Measurements from ENCODE around the gene KCNQ5.

The KCNQ5 gene

DNA sequence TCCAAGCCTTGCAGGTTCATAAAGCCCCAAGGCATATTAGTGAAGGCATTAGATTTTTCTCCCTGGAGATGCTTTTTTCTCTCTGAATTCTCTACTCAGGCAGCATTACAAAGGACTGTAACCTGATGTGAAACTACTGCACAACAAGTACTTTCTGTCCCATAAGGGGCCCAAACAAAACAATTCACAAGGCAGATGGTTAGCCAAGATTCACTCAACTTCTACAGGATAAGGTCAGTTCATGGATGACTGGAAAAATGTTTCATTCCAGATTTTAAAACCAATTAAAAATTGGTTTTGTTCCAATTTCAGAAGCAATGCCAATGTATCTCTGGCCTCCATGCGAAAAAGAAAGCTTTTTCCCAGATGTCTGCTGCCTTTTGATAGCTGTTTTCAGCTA is 421.6 kb downstream of the KCNQ5 start:
- DNase-seq (ENCODE audit: low read depth in 1 of 2, low spot score in 1 of 2): no peak

DNA sequence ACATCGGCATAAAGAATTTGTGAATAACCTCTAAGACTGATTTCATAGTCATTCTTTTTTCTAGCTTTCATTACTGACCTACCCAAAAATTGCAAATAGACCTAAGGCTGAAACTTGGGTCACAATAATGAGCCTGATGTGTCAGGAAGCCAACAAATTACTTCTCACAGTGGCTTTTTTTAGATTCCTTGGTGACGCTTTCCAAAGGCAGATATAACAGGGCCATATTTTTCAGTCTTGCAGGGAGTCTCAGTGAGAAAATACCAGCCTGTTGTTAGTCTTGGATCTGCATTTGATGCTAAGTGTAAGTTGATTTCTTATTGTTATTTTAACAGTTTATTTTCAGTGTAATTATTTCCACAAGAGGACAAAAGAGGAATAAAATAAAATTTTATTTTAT is 423.7 kb downstream of the KCNQ5 start:
- DNase-seq (ENCODE audit: low read depth in 1 of 2, low spot score in 1 of 2): no peak

DNA sequence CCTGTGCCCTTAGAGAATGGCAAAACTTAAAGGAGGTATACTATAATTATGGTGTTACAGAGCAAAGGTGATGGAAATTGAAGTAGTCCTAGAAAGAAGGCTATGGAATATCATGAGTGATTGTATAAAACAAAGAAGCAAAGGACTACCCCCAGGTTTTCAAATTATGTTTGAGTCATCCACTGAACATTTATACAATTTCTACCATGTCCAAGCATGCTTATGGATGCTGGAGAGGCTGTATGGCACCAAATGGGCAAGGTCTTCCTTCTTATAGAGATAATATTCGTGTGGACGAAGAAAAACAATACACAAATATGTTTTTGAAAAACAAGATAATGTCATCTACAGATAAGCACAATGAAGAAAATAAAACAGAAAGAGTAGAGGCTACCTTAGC is 425.9 kb downstream of the KCNQ5 start:
- DNase-seq (ENCODE audit: low read depth in 1 of 2, low spot score in 1 of 2): no peak

DNA sequence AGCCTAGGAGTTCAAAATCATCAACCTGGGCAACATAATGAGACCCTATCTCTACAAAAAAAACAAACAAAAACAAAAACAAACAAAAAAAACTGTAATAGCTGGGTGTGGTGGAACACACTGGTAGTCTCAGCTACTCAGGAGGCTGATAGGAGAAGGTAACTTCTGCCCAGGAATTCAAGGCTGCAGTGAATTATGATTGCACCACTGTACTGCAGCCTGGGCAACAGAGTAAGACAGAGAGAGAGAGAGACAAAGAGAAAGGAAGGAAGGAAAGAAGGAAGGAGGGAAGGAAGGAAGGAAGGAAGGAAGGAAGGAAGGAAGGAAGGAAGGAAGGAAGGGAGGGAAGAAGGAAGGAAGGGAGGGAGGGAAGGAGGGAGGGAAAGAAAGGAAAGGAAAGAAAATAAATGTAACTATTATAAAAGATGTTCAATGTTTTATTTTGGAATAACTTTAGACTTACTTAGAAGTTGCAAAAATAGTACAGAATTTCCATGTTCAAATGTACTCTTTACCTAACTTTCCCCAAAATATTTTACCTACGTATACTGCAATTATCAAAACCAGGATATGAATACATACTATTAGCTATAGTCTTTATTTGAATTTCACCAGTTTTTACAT is 428.2 kb downstream of the KCNQ5 start:
- DNase-seq (ENCODE audit: low read depth in 1 of 2, low spot score in 1 of 2): no peak

DNA sequence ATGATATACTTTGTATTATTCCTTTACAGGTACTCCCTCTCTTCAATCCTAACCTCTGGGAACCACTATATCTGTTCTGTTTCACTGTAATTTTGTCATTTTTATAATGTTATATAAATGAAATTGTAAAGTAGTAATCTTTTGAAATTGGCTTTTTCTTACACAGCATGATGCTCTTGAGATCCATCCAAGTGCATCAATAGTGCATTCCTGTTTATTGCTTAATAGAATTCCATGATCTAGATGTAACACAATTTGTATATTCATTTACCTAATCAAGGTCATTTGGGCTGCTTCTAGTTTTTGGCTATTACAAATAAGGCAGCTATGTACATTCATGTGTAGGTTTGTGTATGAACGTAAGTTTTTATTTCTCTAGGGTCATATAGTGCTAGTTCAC is 428.8 kb downstream of the KCNQ5 start:
- no peak for DNase-seq (ENCODE audit: low read depth in 1 of 2, low spot score in 1 of 2)

DNA sequence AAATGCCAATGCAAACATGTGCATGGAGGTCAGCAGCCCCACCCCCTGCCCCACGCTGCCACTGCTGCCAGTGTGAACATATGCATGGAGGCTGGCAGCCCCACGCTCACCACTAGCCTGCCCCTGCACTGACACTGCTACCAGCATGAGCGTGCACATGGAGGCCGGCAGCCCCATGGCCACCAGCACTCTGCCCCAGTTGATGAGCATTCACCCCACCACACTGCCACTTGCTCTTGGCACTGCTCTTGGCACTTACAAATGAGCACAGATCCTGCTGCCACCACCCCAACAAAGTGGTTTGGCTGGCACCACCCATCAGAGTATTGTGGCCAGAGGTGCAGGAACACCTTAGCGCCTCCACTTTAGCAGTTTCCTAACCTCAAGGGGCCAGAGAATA is 429.3 kb downstream of the KCNQ5 start:
- DNase-seq (ENCODE audit: low read depth in 1 of 2, low spot score in 1 of 2): no peak

DNA sequence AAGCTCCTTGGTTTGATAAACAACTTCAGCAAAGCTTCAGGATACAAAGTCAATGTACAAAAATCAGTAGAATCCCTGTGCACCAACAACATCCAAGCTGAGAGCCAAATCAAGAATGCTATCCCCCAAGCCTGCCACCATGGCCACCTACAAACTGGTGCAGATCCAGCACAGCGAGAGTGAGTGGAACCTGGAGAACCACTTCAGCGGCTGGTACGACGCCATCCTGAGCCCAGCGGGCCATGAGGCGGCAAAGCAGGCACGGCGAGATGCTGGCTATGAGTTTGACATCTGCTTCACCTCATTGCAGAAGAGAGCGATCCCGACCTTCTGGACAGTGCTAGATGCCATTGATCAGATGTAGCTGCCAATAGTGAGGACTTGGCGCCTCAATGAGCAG is 433.1 kb downstream of the KCNQ5 start:
- no peak for DNase-seq (ENCODE audit: low read depth in 1 of 2, low spot score in 1 of 2)

DNA sequence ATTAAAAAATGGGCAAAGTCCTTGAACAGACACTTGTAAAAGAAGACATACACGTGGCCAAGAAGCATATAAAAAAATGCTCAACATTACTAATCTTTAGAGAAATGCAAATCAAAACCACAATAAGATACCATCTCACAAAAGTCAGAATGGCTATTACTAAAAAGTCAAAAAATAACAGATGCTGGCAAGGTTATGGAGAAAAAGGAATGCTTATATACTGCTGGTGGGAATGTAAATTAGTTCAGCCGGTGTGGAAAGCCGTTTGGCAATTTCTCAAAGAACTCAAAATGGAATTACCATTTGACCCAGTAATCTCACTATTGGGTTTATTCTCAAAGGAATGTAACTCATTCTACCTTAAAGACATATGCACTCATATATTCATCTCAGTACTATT is 436.9 kb downstream of the KCNQ5 start:
- DNase-seq (ENCODE audit: low read depth in 1 of 2, low spot score in 1 of 2): no peak

DNA sequence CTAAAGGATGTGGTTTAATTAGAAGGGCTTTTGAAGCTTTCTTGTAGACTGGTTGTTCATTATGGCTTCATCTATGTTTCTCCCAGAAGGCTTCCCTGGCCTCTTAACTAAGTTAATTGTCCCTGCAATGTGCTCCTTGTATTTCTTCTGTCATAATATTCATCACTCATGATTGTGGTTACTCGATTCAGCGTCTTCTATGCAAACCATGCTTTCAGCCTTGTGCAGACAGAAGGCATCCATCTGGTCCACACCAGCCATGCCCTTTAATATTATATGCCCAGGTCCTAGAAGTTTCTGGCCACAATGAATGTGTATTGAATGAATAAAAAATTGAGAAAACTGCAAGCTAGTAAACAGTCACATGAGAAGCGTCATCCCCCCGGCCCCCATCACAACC is 440.3 kb downstream of the KCNQ5 start:
- no peak for DNase-seq (ENCODE audit: low read depth in 1 of 2, low spot score in 1 of 2)

DNA sequence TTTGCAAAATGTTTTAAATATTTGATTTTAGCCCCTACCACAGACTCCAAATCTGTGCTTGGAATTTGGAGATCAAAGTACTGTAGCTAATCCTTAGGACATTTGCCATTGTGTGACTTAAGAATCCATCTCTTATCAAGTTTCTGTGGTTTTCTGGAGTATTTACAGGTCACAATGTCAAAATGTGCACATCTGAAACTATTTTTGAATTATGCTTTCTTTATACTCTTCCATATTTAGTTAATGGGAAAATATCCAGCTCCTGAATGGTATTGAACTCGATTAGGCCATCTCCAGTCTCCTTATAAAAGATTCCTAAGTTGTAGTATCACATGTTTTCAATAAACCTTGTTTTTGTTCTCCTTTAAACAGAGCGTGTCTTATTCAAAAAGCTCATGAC is 441.0 kb downstream of the KCNQ5 start:
- no peak for DNase-seq (ENCODE audit: low read depth in 1 of 2, low spot score in 1 of 2)

DNA sequence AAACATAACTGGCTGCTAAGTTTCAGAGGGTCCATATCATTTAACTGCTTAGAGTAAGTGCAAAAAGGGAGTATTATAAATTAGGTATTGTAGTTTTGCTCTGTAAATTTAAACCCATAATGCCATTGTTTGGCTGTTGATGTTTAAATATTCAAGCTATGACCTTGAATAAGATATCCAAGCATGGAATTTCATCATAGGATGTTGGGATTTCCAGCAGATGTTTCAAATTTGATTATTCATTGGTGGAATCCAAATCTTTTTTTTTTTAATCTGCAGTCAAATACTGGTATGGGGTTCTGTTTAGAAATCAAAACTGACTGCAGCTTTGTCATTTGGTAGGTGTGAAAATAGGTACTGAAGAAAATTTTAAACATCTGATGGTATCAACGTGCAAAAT is 442.4 kb downstream of the KCNQ5 start:
- no peak for DNase-seq (ENCODE audit: low read depth in 1 of 2, low spot score in 1 of 2)

DNA sequence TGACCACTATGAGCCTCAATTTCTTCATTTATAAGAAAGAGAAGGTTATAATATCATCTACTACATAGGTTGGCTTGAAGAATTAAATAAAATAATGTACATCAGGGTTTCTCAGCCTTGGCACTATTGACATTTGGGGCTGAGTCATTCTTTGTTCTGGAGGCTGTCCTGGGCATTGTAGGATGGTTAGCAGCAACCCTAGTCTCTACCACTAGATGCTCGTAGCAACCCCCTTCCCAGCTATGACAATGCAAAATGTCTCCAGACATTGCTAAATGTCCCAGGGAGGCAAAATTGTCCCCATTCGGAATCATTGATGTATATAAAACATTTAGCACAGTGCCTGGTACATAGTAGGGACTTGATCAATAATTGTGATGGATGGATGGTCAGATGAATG is 451.4 kb downstream of the KCNQ5 start:
- no peak for DNase-seq (ENCODE audit: low read depth in 1 of 2, low spot score in 1 of 2)

DNA sequence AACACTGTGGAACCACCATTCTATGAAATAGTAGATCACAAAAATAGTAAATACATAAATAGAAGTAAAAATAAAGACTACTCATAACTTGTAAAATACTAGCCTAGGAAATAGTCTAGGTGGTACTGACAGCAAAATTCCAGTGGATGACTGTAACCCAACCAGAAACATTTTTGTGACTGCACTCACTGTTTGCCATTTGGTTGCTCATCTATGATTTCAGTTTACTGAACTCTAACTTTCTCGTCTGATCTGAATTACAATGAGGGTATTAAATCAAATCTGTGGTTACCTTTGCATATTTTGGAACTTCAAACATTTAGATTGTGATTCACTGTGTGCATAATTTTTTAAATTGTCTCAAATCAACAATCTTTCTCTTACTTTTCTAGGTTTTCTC is 452.3 kb downstream of the KCNQ5 start:
- no peak for DNase-seq (ENCODE audit: low read depth in 1 of 2, low spot score in 1 of 2)

DNA sequence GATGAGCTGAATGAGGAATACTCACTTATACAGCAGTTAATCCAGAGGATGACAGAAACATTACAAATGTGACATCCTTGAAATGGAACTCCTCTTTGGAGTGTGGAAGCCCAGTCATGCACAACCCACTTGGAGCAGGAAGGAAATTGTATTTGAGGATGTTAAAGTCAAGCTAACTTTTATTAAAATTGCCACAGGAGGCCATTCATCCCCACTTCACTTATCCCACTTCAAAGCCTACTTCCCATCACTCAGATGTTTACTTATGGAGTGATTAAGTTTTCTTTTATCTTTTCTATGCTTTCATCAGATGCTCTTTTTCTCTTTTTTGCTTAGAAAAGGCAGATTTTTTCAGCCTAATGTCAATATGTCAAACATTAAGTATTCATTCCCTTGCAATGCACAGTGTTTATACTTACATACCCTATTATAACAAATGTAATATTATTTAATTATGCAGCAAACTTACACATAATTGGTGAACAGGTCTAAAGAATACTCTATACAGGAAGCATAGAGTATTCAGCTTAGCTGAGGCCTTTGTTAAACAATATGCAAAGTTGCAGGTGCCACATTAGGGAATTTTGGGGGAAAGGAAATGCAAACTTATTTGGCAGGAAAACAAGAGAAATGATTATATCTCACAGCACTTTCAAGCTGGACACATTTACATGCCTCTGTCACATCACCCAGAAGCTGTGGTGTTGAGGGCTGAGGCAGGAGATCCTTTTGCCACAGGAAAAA is 454.5 kb downstream of the KCNQ5 start:
- DNase-seq (ENCODE audit: low read depth in 1 of 2, low spot score in 1 of 2): no peak

DNA sequence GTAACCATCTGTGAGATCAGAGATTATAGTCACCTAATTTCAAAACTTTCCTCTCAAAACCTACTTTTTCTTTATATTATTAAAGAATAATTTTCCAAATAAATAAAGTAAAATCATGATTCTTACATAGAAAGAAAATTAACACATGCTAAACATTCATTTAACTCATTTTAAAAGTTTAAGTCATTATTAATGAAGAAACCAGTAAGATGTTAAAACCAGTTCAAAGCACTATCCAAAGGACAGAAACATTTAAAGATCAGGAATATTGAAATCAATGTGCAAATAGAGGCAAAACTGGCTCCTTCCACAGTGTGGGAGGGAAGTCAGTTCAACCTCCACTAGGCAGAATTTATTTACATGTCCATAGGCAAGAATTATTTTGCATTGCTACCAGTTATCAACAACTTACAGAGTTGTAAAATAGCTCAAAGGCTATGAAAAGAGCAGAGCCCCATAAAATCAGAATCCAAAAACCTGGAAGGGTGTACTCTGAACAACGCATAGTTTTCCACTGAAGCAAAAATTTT is 456.5 kb downstream of the KCNQ5 start:
- no peak for DNase-seq (ENCODE audit: low read depth in 1 of 2, low spot score in 1 of 2)

DNA sequence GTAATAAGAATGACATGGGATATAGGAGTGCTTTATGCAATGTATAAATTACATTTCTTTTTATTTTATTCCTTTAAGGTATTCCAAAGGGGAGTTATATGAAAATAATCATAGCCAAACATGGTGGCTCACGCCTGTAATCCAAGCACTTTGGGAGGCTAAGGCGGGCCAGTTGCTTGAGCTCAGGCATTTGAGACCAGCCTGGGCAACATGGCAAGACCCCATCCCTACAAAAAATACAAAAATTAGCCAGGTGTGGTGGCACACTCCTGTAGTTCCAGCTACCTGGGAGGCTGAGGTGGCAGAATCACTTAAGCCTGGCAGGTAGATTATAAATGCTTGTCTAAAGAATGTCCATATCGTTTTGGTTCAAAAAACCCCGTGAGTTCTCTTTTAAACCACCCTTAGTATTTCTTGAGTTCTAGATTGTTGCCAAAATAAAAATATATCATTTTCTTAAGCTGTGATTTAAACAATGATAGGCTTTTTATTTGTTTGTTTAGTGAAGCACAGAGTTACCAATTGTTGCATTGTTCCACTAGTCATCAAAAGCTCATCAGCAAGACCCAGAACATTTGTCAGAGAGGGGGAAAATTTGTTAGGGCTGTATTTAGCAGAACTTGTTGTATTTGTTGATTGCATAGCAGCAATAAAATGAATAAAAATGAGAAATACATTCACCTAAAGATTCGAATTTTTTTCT is 457.2 kb downstream of the KCNQ5 start:
- no peak for DNase-seq (ENCODE audit: low read depth in 1 of 2, low spot score in 1 of 2)

DNA sequence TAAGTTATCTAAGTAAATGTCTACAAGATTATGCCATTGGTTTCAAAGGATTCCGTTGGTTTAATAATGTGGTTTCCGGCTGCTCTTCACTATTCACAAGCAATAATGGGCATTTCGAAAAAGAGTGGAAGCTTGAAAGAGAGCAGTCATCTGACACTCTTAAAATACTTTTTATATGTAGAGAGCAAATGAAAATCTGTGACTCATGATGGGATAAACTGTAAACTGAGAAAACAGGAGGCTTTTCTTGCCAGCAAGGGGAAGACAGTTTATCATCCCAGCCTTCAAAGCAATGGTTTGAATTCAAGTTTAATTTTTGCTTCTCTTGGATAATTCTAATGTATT is 457.7 kb downstream of the KCNQ5 start:
- DNase-seq (ENCODE audit: low read depth in 1 of 2, low spot score in 1 of 2): no peak

DNA sequence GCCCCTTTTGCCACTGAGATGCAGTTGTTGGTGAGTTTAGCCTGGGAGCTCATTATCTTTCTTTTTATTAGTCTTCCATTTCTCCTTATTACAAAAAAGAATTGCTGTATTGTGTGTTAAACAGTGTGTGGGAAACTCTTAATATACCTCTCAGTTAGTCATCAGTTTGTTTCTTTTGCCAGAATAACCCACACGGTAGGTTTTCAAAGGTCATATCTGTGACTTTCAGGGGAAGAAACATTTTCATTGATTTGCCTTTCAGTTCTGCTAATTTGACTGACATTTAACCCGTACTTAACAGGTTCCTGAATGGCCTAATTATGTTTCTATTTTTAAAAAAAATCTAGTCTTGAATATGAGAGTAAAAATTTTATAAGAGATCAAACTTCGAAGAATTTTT is 458.1 kb downstream of the KCNQ5 start:
- DNase-seq (ENCODE audit: low read depth in 1 of 2, low spot score in 1 of 2): no peak

DNA sequence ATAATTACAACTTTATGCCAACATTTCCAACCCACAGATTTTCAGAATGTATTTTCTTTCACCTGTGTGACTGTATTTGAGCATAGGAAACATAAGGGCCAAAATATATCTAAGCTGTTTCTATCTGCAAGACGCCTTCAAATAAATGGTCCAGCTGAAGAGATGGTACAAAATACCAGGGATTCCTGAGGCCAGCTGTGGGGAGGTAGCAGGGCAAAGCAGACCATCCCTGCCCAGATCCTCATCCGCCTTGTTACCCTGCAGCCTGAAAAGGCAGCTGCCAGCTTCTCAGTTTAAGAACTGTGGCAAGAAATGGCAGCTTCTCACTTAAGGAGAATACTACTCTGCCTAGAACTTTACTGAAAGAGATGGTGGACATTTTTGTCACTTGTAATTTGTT is 460.1 kb downstream of the KCNQ5 start:
- no peak for DNase-seq (ENCODE audit: low read depth in 1 of 2, low spot score in 1 of 2)

DNA sequence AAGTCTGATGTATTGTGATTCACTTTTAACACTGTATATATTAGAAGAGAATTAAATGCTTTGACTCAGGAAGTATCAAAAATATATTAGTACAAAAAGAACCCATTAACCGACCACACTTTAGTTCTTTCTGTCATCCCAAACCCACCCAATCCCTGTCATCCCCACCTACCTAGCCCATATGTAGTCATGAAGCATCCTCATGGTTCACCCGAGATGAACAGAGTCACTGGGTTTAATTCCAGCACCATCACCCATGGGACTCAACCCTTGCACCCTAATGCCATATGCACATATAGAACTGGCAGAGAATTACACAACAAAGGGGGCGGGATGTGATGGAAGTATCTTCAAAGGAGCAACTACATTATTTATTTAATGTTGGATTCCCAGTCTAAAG is 462.0 kb downstream of the KCNQ5 start:
- DNase-seq (ENCODE audit: low read depth in 1 of 2, low spot score in 1 of 2): no peak

DNA sequence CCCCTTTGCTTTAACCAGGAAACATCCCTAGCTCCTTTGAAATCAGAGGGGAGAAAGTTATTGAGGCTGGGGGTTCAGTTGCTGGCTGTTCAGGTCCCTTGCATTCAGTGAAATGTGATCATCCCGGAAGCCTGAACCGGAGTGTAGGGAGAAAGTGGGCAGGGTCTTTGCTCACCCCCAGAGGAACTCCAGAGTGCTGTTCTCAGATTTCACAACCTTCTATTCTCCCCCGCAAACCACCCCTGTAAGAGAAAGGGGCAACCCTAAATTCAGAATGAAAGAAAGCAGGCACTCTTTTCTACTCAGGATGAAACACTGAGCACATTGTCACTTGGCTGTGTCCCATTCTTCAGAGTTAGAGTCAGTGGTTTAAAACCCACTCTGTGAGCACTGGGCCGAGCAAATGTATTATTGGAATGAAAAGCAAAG is 463.6 kb downstream of the KCNQ5 start:
- DNase-seq (ENCODE audit: low read depth in 1 of 2, low spot score in 1 of 2): no peak

DNA sequence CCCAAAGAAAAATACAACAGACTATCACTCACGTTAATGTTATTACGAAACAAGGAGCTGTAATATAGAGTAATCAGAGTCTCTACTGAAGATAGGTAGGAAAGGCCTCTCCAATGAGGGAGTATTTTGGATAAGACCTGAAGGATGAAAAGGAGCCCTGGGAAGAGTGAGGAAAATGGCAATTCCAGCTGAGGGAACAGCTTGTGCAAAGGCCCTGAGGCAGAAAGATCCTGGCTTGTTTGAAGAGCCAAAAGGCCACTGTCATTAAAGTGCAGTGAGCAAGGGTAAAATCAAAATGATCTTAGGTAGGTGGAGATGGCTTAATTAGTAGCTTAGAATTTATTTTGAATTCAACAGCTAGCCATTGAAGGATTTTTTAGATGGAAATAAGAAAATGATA is 464.9 kb downstream of the KCNQ5 start:
- DNase-seq (ENCODE audit: low read depth in 1 of 2, low spot score in 1 of 2): no peak
